ENCODE measurements around the gene MYO16.
"Not testable (repeated sequence)": the region's sequence is repeated elsewhere in the genome, so short reads cannot be mapped to it uniquely, and the experiment has no call there.

The MYO16 gene

GRCh38 chr13:108902405-108903155, 273.2 kb downstream of the MYO16 start:
- no peak overlapping the region for H3K27ac ChIP-seq
- TF ChIP-seq CTCF (conservative IDR thresholded peaks at IDR 0.05) = no peak
- no peak for TF ChIP-seq ZFX (IDR thresholded peaks at IDR 0.05)

- H3K27ac ChIP-seq = no peak overlapping the region
- TF ChIP-seq CTCF (conservative IDR thresholded peaks at IDR 0.05) (no peak), ZFX (IDR thresholded peaks at IDR 0.05) (no peak)
Observed at GRCh38 chr13:108903613-108904012, 274.2 kb downstream of the MYO16 start.

- no peak for TF ChIP-seq CTCF (conservative IDR thresholded peaks at IDR 0.05)
- no peak for TF ChIP-seq ZFX (IDR thresholded peaks at IDR 0.05)
- no peak overlapping the region for H3K27ac ChIP-seq
Observed at GRCh38 chr13:108911807-108912206, 282.4 kb downstream of the MYO16 start.

- H3K27ac ChIP-seq = not testable (repeated sequence)
Observed at GRCh38 chr13:108913731-108914130, 284.3 kb downstream of the MYO16 start.

- H3K27ac ChIP-seq = no peak overlapping the region
- TF ChIP-seq ZFX (IDR thresholded peaks at IDR 0.05) (no peak), CTCF (conservative IDR thresholded peaks at IDR 0.05) (peak; percentile 76)
Observed at GRCh38 chr13:108915095-108915633, 285.8 kb downstream of the MYO16 start.

- no peak overlapping the region for H3K27ac ChIP-seq
- TF ChIP-seq ZFX (IDR thresholded peaks at IDR 0.05) (no peak), CTCF (conservative IDR thresholded peaks at IDR 0.05) (no peak)
Observed at GRCh38 chr13:108915634-108916512, 286.5 kb downstream of the MYO16 start.

- TF ChIP-seq ZFX (IDR thresholded peaks at IDR 0.05) (no peak), CTCF (conservative IDR thresholded peaks at IDR 0.05) (no peak)
- H3K27ac ChIP-seq = no peak overlapping the region
Observed at GRCh38 chr13:108917581-108917980, 288.2 kb downstream of the MYO16 start.

Data from C4-2B (cell line).